HepG2 (cell line): ENCODE data around the gene EIF4ENIF1. TPM values are rescaled to one million over a fixed set of nuclear protein-coding genes. Genes with fewer than 3 reads are reported as not detected.

Source experiments
- ATF7 ChIP-seq, 2 experiments: fragments of 450-650 bp in 1 of 2; sonication (generic) in 1 of 2; formaldehyde crosslinking in 1 of 2; IDR thresholded peaks; 2 replicates each; pipeline versions ENCODE4 v1.4.0 to v1.6.1; 2016 to 2020; ENCODE audit warnings: antibody characterized with exemption in 1 of 2, mild to moderate bottlenecking in 1 of 2, missing genetic modification reagents in 1 of 2
- DR1 ChIP-seq: sonication (generic); formaldehyde crosslinking; IDR thresholded peaks from 2 replicates; pipeline ENCODE4 v1.8.0; 2021; ENCODE audit warnings: mild to moderate bottlenecking, missing genetic modification reagents, inconsistent platforms
- EED ChIP-seq: sonication (generic); formaldehyde crosslinking; IDR thresholded peaks from 2 replicates; pipeline ENCODE4 v1.5.0; 2020; ENCODE audit warnings: mild to moderate bottlenecking, missing genetic modification reagents
- GTF3A ChIP-seq: sonication (generic); formaldehyde crosslinking; conservative IDR thresholded peaks from 2 replicates; pipeline ENCODE4 v1.4.0; 2020; ENCODE audit warnings: mild to moderate bottlenecking, missing genetic modification reagents
- HIVEP1 ChIP-seq: sonication (generic); formaldehyde crosslinking; IDR thresholded peaks from 2 replicates; pipeline ENCODE4 v1.4.0; 2020; ENCODE audit warnings: mild to moderate bottlenecking, missing genetic modification reagents
- NFATC3 ChIP-seq: sonication (generic); formaldehyde crosslinking; IDR thresholded peaks from 2 replicates; pipeline ENCODE4 v1.5.1; 2020; ENCODE audit warnings: mild to moderate bottlenecking, missing genetic modification reagents
- PHF8 ChIP-seq: sonication (generic); formaldehyde crosslinking; IDR thresholded peaks from 2 replicates; pipeline ENCODE4 v1.5.0; 2020; ENCODE audit warnings: missing genetic modification reagents
- PPARG ChIP-seq: conservative IDR thresholded peaks from 2 replicates; pipeline ENCODE4 v1.6.1; 2016; ENCODE audit warnings: missing biosample characterization, missing genetic modification reagents
- ZFP36L1 ChIP-seq: sonication (generic); formaldehyde crosslinking; IDR thresholded peaks from 2 replicates; pipeline ENCODE4 v1.8.0; 2022; ENCODE audit warnings: mild to moderate bottlenecking, missing genetic modification reagents, moderate library complexity
- ZFP37 ChIP-seq: sonication (generic); formaldehyde crosslinking; IDR thresholded peaks from 2 replicates; pipeline ENCODE4 v1.4.0; 2020; ENCODE audit warnings: missing genetic modification reagents, borderline replicate concordance
- ZNF292 ChIP-seq: sonication (generic); formaldehyde crosslinking; IDR thresholded peaks from 2 replicates; pipeline ENCODE4 v1.8.1; 2022; ENCODE audit warnings: mild to moderate bottlenecking, low read depth, missing genetic modification reagents, borderline replicate concordance
- ZNF333 ChIP-seq: sonication (generic); formaldehyde crosslinking; IDR thresholded peaks from 2 replicates; pipeline ENCODE4 v1.4.0; 2020; ENCODE audit warnings: mild to moderate bottlenecking, missing genetic modification reagents, borderline replicate concordance
- ZNF350 ChIP-seq: sonication (generic); formaldehyde crosslinking; IDR thresholded peaks from 2 replicates; pipeline ENCODE4 v1.4.0; 2020; ENCODE audit warnings: mild to moderate bottlenecking, low read depth, missing genetic modification reagents, borderline replicate concordance
- ZNF446 ChIP-seq: sonication (generic); formaldehyde crosslinking; IDR thresholded peaks from 2 replicates; pipeline ENCODE4 v1.5.0; 2020; ENCODE audit warnings: mild to moderate bottlenecking, missing genetic modification reagents
- ZNF558 ChIP-seq: sonication (generic); formaldehyde crosslinking; IDR thresholded peaks from 2 replicates; pipeline ENCODE4 v1.9.0; 2022; ENCODE audit warnings: mild to moderate bottlenecking, missing genetic modification reagents, borderline replicate concordance
- ZNF564 ChIP-seq: sonication (generic); formaldehyde crosslinking; IDR thresholded peaks from 2 replicates; pipeline ENCODE4 v1.8.1; 2023; ENCODE audit warnings: mild to moderate bottlenecking, missing genetic modification reagents
- ZNF572 ChIP-seq: sonication (generic); formaldehyde crosslinking; IDR thresholded peaks from 2 replicates; pipeline ENCODE4 v1.5.1; 2020; ENCODE audit warnings: mild to moderate bottlenecking, missing genetic modification reagents
- ZSCAN31 ChIP-seq: sonication (generic); formaldehyde crosslinking; IDR thresholded peaks from 2 replicates; pipeline ENCODE4 v1.5.0; 2020; ENCODE audit warnings: low read depth, mild to moderate bottlenecking, missing genetic modification reagents
- polyA plus RNA-seq, 8 experiments: library from polyadenylated mRNA; depleted of rRNA in 3 of 8; stranded (reverse) in 7 of 8; unstranded in 1 of 8; fragments of >200 nt; fragmentation: Illumina TruSeq in 4 of 8; extraction: Trizol in 4 of 8; gene quantifications; 2 replicates each; pipeline versions ENCODE4 v1.2.1 to v1.2.3, GENCODE V29; 2011 to 2016; ENCODE audit warnings: low read depth in 4 of 8, missing spikeins in 1 of 8, mixed read lengths in 1 of 8; ENCODE audit not compliant: insufficient read depth in 1 of 8
- total RNA-seq, 5 experiments: library from RNA; depleted of rRNA; stranded (reverse); fragments of >200 nt; fragmentation: Illumina TruSeq; extraction: Trizol; gene quantifications; 2 replicates each; pipeline ENCODE4 v1.2.3, GENCODE V29; 2016; ENCODE audit warnings: low read depth in 1 of 5
- TF ChIP-seq, protein P1 (sequence below): sonication (generic); formaldehyde crosslinking; IDR thresholded peaks from 2 replicates; pipeline ENCODE4 v1.4.0; 2020; ENCODE audit warnings: mild to moderate bottlenecking, missing genetic modification reagents
- TF ChIP-seq, protein P2 (sequence below): sonication (generic); formaldehyde crosslinking; IDR thresholded peaks from 2 replicates; pipeline ENCODE4 v1.4.0; 2020; ENCODE audit warnings: mild to moderate bottlenecking, missing genetic modification reagents
- TF ChIP-seq, protein P3 (sequence below): sonication (generic); formaldehyde crosslinking; IDR thresholded peaks from 2 replicates; pipeline ENCODE4 v1.5.1; 2020; ENCODE audit warnings: missing genetic modification reagents, mild to moderate bottlenecking, borderline replicate concordance
- TF ChIP-seq, protein P4 (sequence below): sonication (generic); formaldehyde crosslinking; IDR thresholded peaks from 2 replicates; pipeline ENCODE4 v1.4.0; 2020; ENCODE audit warnings: low read depth, mild to moderate bottlenecking, missing genetic modification reagents
- TF ChIP-seq, protein P5 (sequence below): sonication (generic); formaldehyde crosslinking; IDR thresholded peaks from 2 replicates; pipeline ENCODE4 v1.5.0; 2020; ENCODE audit warnings: mild to moderate bottlenecking, missing genetic modification reagents, borderline replicate concordance

EIF4ENIF1 gene
- total and polyA plus RNA-seq, 2 of the 13 experiments (the other 11 are each of a cell fraction or from before 2014, with no cell fraction given), result 11.9 to 12.3 TPM

DNA sequence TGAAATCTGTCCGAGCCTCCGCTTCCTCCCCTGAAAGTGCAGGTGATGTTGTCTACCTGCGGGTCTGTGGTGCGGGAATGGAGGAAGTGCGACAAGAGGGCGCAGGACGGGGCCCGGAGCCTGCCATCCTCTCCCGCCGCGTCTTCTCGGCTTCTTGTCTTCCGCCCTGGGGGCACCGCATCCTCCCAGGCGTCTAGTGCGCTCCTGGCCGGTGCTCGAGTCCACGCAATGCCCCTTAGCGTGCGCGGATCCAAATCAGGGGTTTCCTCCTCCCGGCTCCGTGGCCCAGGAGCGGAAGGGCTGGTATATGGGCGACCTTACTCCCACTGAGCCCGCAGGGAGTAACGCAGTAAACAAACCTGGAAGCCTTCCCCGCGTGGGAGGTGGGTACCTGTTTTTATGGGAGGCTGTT lies 7.1 kb upstream of the EIF4ENIF1 start (continued):
- TF ChIP-seq ZSCAN31, result no peak
- 0 out of 2 replicates have a peak, but pooled peaks have one; percentile 11 for TF ChIP-seq ZFP37 (CRISPR knock-in tag)
- TF ChIP-seq PPARG (CRISPR knock-in tag), result 0 out of 2 replicates have a peak, but pooled peaks have one; percentile 0
- 0 out of 2 replicates have a peak, but pooled peaks have one; percentile 1 for TF ChIP-seq ZNF446 (CRISPR knock-in tag)
- TF ChIP-seq, protein P1, sequence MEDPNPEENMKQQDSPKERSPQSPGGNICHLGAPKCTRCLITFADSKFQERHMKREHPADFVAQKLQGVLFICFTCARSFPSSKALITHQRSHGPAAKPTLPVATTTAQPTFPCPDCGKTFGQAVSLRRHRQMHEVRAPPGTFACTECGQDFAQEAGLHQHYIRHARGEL (CRISPR knock-in tag), result 0 out of 2 replicates have a peak, but pooled peaks have one; percentile 28
- TF ChIP-seq ZFP36L1 (CRISPR knock-in tag), result 0 out of 2 replicates have a peak, but pooled peaks have one; percentile 2
- no peak for TF ChIP-seq DR1 (CRISPR knock-in tag)
- TF ChIP-seq ZNF558 (CRISPR knock-in tag), result no peak
- TF ChIP-seq ZNF333 (CRISPR knock-in tag), result peak; percentile 89; the same call in 1 of the 2 replicates
- 0 out of 2 replicates have a peak, but pooled peaks have one; percentile 5 for TF ChIP-seq ZNF572 (CRISPR knock-in tag)
- TF ChIP-seq, protein P2, sequence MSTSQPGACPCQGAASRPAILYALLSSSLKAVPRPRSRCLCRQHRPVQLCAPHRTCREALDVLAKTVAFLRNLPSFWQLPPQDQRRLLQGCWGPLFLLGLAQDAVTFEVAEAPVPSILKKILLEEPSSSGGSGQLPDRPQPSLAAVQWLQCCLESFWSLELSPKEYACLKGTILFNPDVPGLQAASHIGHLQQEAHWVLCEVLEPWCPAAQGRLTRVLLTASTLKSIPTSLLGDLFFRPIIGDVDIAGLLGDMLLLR (CRISPR knock-in tag), result 0 out of 2 replicates have a peak, but pooled peaks have one; percentile 3
- peak; percentile 3; the same call in 1 of the 2 replicates for TF ChIP-seq ZNF564 (CRISPR knock-in tag)
- no peak for TF ChIP-seq ZNF292 (CRISPR knock-in tag)
- TF ChIP-seq PHF8, result peak; percentile 22
- TF ChIP-seq, protein P3, sequence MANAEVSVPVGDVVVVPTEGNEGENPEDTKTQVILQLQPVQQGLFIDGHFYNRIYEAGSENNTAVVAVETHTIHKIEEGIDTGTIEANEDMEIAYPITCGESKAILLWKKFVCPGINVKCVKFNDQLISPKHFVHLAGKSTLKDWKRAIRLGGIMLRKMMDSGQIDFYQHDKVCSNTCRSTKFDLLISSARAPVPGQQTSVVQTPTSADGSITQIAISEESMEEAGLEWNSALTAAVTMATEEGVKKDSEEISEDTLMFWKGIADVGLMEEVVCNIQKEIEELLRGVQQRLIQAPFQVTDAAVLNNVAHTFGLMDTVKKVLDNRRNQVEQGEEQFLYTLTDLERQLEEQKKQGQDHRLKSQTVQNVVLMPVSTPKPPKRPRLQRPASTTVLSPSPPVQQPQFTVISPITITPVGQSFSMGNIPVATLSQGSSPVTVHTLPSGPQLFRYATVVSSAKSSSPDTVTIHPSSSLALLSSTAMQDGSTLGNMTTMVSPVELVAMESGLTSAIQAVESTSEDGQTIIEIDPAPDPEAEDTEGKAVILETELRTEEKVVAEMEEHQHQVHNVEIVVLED (CRISPR knock-in tag), result no peak
- no peak for TF ChIP-seq EED (CRISPR knock-in tag)
- TF ChIP-seq, protein P4, sequence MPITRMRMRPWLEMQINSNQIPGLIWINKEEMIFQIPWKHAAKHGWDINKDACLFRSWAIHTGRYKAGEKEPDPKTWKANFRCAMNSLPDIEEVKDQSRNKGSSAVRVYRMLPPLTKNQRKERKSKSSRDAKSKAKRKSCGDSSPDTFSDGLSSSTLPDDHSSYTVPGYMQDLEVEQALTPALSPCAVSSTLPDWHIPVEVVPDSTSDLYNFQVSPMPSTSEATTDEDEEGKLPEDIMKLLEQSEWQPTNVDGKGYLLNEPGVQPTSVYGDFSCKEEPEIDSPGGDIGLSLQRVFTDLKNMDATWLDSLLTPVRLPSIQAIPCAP (CRISPR knock-in tag), result no peak
- no peak for TF ChIP-seq ATF7 (IDR thresholded peaks at IDR 0.05)
- 0 out of 2 replicates have a peak, but pooled peaks have one; percentile 25 for TF ChIP-seq ATF7 (CRISPR knock-in tag; IDR thresholded peaks at IDR 0.05)
- TF ChIP-seq ZNF350 (CRISPR knock-in tag), result peak; percentile 17; the same call in 1 of the 2 replicates
- 0 out of 2 replicates have a peak, but pooled peaks have one; percentile 0 for TF ChIP-seq GTF3A
- TF ChIP-seq, protein P5, sequence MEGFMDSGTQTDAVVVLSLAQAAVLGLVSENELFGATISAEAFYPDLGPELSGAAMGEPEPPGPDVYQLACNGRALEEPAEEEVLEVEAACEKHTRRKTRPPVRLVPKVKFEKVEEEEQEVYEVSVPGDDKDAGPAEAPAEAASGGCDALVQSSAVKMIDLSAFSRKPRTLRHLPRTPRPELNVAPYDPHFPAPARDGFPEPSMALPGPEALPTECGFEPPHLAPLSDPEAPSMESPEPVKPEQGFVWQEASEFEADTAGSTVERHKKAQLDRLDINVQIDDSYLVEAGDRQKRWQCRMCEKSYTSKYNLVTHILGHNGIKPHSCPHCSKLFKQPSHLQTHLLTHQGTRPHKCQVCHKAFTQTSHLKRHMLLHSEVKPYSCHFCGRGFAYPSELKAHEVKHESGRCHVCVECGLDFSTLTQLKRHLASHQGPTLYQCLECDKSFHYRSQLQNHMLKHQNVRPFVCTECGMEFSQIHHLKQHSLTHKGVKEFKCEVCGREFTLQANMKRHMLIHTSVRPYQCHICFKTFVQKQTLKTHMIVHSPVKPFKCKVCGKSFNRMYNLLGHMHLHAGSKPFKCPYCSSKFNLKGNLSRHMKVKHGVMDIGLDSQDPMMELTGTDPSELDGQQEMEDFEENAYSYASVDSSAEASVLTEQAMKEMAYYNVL (CRISPR knock-in tag), result 0 out of 2 replicates have a peak, but pooled peaks have one; percentile 14
- TF ChIP-seq HIVEP1 (CRISPR knock-in tag), result peak; percentile 54; the same call in 1 of the 2 replicates
- no peak for TF ChIP-seq NFATC3 (CRISPR knock-in tag)
